ENCODE data around the gene GMPPA.

DNA sequence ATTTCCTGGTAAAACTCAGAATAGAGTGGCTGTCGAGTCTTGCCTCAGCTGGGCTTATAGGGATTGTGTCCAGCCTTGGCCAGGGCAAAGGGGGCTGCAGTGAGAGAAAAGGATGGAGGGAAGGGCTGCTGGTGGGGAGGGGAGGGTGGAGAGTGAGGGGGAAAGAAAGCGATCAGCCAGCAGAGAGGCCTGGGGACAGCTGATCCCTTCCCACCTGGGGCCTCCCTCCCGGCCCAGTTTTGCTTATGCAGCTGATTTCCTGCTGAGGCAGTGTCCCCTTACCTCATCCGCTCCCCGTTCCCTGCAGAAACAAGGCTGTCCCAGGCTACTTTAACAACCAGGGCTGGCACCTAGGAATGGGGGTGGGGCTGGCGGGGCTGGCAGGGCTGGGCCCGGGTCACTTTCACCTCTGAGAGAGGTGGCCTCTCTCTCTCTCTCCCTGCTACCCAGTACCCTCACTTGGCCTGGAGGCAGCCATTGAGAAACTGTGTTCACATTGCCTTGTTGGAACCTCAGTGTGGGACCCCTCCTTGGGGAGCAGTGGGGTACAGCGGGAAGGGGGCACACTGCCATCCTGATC, 12.2 kb upstream of the GMPPA start:
- TF ChIP-seq CTCF (IDR thresholded peaks at IDR 0.05) (no peak), POLR2A (IDR thresholded peaks at IDR 0.05) (no peak)

Data from right lobe of liver (tissue), 4 donors.